HG02852 (cell line): ENCODE data around the gene MEF2C.
"Not testable (repeated sequence)": the region's sequence is repeated elsewhere in the genome, so short reads cannot be mapped to it uniquely, and the experiment has no call there.

ENCODE experiments used
- ATAC-seq: cut with Tn5 transposase; IDR thresholded peaks from one replicate; pipeline ENCODE4 v1.9.1; 2021; ENCODE audit warnings: mild to moderate bottlenecking, moderate library complexity; ENCODE audit not compliant: unreplicated experiment

The MEF2C gene

DNA sequence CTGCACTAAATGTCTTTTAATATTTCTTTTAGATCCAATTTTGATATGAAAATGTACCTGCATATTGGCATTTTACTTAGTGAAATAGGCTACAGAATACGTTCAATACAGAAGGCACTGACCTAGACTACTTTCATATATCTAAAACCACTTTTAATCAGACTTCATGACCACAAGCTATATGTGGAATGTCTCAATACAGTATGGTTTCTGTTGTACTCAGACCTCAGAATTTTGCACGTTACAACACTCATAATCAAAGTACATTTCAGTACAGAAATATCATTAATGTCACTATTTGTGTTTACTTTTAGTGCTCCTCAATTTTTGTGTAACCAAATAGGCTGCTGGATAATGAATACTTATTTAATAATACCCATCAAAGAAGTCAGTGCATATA is 74.8 kb downstream of the MEF2C start:
- peak; percentile 72 for ATAC-seq

DNA sequence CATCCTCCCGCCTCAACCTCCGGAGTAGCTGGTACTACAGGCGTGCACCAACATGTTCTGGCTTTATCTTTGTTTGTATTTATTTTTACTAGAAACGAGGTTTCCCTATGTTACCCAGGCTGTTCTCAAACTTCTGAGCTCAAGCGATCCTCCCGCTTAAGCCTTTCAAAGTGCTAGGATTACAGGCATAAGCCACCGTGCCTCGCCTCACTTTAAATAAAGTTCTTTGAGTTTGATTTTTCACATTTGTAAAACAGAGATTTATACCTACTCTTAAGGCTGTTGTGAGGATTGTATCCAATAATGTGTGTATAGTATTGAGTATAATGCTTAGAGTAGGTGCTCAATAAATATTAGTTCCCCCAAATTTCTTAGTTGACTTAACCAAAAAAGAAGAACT is 75.7 kb downstream of the MEF2C start:
- ATAC-seq = no peak

DNA sequence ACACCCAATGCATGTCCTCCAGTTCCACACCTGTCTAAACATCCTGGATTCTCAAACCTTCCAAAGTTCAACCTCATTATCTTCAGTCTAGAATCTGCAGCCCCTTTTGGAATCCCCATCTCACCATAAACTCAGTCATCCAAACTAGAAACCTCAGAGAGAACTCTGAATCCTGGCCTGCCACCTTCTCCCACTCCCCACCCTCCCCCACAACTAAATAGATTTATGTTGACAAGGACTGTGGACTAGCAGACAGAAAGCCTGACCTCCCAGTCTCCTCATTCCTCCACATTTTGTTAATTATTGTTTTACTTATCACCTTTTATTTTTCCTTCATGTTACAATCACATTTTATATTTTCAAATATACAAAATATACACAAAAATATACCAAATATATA is 76.6 kb downstream of the MEF2C start:
- no peak for ATAC-seq

DNA sequence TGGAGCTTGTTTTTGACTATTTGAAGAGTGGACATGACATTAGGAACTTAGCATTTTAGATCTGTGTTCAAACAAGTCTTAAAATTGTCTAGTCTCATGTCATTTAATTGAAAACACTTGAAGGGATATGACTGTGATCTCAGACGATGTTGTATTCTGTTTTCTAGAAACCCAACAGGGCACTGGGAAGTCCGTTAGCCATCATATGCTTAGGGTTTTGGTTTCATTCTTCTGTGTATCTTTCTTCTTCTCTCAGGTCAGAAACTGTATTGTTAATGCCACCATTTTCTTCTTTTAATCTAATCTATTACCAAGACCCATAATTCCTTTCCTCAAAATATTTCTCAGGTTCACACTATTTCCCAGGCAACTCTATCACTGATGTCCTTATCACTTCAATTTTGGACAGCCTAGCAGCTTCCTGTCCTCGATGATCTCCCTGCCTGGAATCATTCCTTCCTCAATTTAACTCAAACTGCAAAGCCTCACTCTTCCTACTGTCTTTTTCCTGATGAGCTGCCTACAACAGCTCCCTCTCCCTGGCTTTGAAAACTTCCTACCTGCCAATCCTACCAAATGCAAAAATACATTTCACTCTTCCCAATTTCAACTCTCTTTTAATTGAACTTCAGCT is 77.7 kb downstream of the MEF2C start:
- no peak for ATAC-seq

DNA sequence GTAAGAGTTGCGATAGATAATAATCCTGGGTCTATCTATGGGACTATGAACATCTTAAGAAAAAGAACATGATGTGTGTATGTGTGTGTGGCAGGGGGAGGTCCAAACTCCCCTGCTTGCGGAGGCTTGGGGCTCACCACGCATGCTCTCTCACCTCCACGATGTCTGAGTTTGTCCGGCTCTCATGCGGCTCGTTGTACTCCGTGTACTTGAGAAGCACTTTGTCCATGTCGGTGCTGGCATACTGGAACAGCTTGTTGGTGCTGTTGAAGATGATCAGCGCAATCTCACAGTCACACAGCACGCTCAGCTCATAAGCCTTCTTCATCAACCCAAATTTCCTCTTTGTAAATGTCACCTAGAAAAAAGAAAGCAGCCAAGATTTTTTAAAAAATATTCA is 78.5 kb downstream of the MEF2C start:
- no peak for ATAC-seq

DNA sequence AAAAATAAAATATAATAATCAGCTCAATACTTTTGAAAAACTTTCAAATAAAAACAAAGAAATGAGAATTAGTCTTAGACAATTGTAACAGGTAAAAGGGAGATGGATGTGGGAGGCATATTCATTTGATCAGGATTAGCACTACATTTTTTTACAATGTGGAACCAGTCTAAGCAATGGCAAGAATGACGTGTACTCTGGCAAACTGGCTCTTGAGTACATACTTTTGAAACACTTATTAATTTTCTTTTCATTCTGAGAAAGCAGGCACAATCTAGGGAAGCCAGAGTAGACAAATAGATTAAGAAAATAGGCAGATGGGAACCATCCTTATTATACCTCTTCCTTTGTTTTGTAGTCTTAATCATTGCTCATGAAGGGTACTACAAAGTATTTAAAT is 79.7 kb downstream of the MEF2C start:
- ATAC-seq = no peak

DNA sequence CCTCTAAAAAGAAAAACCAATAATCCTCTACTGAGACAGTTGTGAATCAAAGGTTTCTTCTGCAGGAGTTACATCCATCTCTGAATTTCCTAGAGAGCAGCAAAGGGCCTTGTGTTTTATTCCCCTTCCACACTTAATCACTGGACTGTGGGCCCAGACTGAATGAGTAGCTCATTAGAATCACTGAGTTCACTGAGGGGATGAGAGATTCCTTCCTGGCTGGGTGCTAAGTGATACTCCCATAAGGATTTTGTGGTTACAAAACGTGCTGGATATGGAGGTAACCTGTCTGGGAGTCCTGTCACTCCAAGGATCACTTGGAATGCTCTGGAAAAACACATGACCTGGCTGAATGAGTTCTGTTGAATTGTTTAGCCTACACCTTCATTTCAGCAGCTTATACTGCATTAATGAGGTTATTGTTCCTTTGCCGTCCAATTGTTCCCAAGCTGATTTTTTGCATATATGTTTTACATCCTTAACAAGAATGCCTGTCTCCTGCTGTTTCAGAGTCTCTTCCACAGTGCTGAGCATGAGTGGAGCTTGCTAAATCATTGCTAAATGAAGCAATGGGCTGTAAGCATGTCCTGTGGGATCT is 82.9 kb downstream of the MEF2C start:
- ATAC-seq = no peak

DNA sequence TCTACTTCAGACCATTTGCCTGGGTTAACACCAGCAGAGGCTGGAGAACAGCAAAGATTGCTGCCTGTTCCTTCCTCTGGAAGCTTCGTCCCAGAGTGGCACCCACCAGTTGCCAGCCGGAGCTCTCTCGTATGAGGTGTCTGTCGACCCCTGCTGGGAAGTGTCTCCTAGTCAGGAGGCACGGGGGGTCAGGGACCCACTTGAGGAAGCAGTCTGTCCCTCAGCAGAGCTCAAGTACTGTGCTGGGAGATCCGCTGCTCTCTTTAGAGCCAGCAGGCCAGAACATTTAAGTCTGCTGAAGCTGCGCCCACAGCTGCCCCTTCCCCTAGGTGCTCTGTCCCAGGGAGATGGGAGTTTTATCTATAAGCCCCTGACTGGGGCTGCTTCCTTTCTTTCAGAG is 84.1 kb downstream of the MEF2C start:
- ATAC-seq = not testable (repeated sequence)

DNA sequence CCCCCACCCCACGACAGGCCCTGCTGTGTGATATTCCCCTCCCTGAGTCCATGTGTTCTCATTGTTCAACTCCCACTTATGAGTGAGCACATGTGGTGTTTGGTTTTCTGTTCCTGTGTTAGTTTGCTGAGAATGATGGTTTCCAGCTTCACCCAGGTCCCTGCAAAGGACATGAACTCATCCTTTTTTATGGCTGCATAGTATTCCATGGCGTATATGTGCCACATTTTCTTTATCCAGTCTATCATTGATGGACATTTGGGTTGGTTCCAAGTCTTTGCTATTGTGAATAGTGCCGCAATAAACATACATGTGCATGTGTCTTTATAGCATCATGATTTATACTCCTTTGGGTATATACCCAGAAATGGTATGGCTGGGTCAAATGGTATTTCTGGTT is 89.2 kb downstream of the MEF2C start:
- ATAC-seq = not testable (repeated sequence)

DNA sequence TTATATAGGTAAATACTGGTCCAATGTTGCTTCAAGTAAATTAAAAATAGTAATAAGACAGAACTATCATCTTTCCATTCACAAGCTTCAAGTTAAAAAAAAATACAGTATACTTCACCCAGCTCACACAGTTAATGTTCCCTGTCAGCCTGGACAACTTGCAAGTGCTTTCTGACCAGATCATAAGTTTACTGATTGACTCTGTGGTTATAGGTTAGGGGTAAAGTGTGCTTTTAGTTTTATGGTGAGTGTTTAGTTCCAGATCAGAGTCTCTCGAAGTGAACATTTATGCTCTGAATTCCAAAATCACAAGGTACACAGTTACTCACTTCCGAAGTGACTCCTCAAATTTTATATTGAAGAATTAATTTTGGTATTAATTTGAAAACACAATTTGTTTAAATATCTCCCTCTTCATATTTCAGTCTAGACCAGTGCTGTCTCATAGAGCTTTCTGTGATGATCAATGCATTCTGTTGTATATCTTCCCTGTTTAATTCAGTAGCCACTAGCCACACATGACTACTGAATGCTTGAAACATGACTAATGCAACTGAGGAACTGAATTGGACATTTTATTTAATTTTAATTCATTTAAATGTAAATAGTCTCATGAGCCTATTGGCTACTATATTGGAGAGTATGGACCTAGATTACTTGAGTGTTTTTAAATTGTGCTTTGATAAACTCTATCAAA is 90.7 kb downstream of the MEF2C start:
- ATAC-seq = no peak

DNA sequence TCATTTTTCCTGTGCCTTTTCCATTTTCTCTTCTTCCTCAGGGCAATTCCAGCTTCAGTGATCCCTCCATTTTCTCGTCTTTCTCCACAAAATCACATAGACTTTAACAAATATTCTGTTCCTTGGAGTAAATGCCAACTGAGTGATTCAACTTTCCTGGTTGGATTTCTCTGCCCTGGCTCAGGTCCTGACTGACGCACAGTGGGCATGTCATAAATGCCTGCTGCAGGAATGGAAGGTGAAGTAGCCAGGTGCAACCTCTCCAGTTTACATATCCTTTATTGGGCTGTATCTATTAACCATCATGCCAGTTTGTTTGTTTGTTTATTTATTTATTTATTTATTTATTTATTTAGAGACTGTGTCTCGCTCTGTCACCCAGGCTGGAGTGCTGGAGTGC is 95.1 kb downstream of the MEF2C start:
- no peak for ATAC-seq

DNA sequence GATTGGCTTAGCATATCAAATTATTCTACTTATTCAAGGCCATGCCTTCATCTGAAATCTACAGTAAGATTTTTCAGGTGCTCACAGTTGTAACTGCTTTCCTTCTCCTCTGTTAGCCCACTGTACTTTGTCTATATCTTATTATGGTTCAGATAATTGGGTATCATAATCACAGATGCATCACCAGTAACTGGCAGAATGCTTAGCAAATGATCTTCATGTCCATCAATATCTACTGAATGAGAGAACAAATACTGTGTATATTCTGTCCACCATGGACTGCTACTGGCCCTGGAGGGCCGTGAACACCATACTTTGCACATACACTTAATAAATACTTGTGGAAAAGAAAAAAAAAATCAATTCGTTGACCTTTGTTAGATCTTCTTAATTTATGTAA is 96.2 kb downstream of the MEF2C start:
- no peak for ATAC-seq

DNA sequence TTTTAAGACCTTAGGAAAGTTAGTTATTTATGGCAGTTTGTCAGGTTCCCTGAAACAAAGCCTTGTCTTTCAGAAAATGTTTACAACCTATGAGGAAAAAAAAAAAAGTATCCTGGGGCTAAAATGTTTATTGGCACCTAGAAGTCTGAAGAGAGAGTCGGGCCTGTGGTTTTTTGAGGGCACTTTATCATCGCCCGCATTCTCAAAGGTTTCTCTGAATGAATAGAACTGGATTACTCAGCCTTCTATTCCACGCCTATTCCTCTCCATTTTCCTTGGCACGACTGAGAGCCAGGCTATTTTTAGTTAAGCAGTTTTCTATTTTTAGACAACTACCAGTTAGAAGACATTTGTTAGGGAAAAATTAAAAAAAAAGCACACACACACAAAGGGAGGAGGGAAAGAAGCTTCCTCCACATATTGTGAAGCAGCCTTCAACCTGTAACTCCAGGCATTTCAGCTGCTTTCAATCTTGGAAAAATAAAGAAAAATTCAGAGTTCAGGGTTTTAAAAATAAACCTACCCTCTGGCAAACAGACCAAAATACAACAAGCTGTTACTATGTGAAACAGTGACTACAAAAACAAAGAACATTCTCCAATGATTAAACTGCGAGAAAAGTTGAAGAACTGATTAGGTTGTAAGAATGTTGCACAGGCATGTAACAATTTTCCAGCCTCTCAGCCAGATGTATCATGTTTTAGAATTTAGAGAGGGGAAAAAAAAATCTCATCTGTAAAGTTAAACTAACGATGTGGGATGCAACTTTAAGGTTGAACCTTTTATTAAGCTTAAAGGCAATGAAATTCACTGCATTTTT is 97.0 kb downstream of the MEF2C start:
- ATAC-seq = peak; percentile 38

DNA sequence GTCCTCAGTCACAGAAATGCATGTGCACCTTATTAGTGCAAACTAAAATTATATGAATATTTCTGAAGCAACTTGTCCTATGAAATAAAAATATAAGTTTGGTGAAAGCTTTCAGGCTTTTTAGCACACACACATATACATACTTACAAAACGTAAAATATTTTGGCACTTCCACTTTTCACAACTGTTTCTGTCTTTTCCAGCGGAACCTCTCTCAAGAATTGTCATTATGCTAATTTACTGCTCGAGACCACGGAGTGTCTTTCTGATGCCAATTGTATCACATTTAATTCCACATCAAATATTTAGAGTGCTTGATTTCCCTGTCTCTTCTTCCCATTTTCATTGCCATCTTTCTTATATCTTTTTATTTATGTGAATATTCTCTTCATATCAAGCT is 100.4 kb downstream of the MEF2C start:
- ATAC-seq = no peak

DNA sequence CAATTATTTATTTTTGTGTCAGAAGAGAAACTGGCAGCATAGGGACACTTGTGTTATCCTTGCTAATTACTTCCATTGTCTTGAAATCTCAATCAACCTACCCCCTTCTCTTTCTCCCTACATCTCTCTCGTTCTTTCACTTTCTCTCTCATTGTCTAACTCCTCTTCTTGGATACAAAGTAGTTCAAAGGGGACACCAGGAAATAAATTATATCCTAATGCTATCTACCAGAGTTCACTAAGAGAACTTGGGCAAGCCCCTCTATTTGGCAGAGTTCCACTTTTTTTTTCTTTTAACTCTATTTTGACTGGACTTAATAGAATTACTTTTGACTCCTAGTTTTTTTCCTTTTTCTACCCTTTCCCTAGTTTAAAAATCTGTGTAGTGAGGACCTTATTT is 102.2 kb downstream of the MEF2C start:
- no peak for ATAC-seq

DNA sequence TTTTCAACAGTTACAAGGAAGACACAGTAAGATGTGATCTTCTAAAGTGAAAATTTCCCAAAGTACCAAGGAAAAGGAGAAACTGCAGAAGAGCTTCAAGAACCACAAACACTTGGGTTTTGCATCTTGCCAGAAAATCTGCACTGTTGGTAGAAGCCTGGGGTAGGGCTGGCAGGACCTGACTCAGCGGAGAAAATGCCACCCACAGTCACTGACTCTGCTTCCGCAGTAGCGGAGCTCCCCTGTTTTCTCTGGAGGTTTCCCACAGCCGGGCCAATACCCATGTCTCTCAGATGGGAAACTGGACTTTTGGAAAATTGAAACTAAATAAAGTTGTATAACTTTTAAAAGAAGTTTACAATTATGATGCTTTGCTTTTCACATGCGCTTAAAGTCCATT is 104.2 kb downstream of the MEF2C start:
- no peak for ATAC-seq

DNA sequence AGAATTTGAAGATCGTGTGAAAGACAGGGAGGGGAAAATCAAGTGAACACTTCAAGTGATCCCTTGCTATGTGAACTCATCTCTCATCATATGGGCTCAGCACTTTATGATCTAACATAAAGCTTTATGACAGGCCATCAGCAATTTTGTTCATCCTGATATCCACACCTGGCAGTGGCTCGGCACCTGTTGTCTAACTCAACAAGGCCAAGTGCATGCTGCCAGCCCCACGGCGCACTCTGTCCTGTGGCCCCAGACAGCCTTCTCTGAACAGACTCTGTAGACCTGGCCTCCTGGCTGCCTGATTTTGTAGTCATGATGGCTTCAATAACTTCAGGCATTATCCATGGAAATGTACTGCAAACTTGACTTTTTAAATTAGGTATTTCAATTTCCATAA is 106.3 kb downstream of the MEF2C start:
- no peak for ATAC-seq

DNA sequence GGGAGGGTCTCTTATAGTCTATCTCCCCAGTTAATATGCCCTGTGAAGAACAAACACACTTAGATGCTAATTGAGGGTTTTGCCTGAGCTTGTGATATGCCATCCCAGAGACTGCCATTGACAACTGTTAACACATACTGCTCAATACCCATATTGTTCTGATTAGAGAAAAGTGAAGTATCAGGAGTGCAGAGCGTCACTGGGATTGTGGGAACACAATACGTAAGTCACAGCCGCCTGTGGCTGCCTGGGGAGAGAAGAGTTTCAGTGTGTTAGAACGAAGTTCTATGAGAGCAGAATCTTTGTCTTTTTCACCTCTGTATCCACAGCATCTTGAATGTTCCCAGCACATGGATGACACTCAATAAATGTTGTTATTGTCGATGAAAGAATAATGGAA is 110.2 kb downstream of the MEF2C start:
- ATAC-seq = no peak

DNA sequence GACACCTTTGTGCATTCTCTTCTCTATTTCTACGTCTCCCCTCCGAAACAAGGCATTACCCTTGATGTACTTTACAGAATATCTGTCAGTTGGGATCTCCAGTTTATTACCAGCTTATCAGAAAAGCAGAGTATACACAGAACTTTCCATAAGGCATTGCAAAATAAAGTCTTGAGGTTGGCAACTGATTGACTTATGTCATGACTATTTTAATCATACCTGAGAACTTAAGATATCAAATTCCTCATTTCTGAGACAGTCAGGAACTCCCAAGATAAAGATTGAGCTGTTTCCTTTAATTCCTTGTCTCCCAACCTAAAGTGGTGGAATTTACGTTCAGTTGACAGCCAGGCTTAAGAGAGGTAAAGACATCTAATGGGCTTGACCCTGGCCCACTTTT is 110.9 kb downstream of the MEF2C start:
- ATAC-seq = no peak

DNA sequence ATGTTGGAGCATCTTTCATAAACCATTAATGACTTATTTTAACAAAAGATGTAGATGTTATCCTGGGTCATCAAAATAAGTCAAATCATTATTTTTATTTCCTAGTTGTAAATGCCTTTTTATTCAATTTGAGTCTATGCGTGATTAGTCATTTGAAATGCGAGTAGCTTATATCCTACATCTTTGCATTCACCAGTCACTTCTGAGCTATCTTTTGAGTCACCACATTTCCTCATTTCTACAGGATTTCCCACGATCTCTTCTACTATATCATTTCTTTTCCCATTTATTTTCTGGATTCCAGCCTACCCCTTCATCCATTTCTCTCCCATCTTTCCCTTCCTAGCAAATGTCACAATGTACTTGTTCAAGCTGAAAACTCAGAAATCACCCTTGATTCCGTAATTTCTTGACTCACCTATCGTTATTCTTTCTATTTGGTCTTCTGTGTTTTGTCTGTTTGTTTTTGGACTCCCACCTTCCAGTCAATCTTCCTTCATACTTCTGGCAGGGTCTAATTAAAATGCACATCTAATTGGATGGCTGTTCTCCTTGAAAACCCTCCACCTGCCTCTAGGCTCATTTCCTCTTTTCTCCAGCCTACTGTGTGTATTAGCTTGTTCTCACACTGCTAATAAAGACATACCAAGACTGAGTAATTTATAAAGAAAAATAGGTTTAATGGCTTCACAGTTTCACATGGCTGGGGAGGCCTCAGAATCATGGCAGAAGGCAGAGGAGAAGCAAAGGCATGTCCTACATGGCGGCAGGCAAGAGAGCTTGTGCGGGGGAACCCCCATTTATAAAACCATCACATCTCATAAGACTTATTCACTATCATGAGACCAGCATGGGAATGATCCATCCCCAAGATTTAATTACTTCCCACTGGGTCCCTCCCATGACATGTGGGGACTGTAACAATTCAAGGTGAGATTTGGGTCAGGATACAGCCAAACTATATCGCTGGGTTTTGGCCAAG is 112.4 kb downstream of the MEF2C start:
- no peak for ATAC-seq

DNA sequence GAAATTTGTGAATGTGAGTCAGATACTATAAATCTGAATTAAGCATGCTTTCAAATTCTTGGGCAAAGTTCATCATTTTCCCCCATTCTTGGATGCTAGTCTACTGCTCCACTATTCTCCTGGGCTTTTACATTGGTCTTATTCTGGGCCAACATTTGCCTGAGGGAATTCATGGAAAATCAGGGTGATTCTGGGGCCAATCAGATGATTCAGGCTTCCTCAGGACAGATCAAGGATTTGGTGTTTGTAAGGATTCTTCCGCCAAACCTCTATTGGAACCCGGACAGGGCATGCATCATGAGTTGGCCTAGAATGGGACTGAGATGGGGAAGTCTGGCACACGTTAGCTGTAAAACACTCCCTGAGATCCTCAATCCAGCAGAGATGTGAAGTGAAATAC is 113.8 kb downstream of the MEF2C start:
- ATAC-seq = no peak
